ENCODE data around the gene CCDC160.
"Not testable (repeated sequence)": the region's sequence is repeated elsewhere in the genome, so short reads cannot be mapped to it uniquely, and the experiment has no call there.

CCDC160 gene

GRCh38 chrX:134236626-134237614 is at the start of gene CCDC160:
Gene CCDC160, plus strand, starts transcription at chrX:134237182. Its CDS starts 7,619 bp downstream, at chrX:134244801.
- DNase-seq = no peak

DNA sequence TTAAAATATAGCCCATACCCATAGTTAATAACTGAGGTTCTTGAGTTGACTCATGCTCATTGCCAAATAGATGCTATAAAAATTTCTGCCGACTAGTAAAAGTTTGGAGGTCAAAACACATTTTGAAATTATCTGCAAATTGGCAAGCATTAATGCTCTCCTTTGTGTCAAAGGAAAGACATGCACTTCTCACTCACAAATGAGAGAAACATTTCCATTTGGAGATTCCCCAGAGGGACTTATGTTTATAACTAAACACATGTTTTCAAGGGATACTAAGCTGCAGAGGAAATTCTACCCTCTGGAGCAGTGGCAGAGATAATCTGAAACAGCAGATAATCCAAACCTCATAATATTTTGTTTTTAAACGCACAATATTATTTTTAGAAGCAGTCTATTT is 45.7 kb upstream of the CCDC160 start:
- DNase-seq = no peak

- DNase-seq = no peak
These were observed 42.1 kb upstream of the CCDC160 start for GRCh38 chrX:134194915-134195314.

DNA sequence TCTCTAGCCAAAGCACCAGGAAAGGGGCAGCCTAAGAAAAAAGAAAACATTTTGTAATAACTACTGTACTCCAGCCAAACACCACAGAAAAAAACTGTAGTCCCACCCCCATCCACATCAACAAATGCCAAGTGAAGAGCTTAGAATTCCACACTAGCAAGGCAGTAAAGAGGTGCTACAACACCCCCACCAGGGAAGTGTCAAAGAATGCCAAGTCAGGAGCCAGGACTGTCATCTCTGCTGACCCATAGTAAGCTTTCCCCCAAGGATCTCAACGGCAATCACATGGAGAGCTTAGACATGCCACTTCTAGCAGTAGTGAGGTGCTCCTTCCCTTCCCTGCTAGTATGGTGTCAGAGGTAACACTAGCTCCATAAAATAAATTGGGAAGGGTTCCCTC is 34.4 kb upstream of the CCDC160 start:
- no peak for DNase-seq

DNA sequence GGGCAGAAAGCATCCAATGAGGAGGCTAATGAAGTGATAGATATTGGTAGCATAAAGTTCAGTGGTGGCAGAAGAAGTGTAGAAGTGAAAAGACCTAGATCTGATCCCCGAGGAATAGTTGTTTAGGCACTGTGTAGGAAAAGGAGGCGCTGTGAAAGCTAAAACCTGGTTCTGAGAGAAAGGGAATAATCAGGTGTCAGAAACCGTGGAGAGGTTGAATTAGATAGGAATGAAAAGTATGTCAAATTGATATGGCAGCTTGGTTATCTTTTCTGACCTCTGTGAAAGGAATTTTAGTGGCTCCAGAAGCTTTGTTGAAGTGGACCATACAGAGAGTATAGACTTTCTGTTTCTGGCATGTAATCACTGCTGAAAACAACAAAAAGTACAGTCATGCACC is 30.8 kb upstream of the CCDC160 start:
- DNase-seq = no peak

- DNase-seq = no peak
These were observed 26.5 kb upstream of the CCDC160 start for GRCh38 chrX:134210465-134210864.

DNA sequence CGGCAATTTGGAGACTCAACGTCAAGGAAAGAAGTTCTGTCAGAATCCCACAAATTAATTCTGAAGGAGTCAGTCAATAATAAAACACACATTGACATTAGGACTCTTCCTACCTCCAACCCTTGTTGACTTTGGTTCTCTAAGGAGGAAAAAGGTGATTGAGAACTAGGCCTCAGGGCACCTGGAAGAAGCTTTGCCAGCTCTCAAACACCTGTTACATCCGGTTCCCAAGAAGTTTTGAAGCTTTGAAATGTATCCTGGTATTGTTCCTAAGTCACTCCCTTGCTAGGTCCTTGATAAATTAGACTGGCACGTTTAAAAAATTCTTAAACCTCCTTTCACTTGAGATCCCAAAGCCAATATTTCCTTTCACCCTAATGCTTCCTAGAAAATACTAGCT is 1.7 kb upstream of the CCDC160 start:
- DNase-seq = no peak

DNA sequence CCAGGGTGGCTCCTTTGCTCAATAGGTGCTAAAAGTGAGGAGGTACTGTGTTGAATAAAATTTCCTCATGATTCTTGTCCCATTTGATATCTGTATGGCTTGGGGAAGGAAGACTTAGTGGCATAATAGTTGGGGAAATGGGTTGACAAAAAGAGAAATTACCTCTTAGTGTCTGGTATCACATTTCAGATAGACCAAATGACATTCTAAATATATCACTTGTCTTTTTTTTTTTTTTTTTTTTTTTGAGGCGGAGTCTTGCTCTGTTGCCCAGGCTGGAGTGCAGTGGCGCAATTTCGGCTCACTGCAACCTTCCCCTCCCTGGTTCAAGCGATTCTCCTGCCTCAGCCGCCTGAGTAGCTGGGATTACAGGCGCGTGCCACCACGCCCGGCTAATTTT is 1.2 kb downstream of the CCDC160 start:
- DNase-seq = not testable (repeated sequence)

GRCh38 chrX:134239016-134239415 is 2.0 kb downstream of the CCDC160 start:
- no peak for DNase-seq

DNA sequence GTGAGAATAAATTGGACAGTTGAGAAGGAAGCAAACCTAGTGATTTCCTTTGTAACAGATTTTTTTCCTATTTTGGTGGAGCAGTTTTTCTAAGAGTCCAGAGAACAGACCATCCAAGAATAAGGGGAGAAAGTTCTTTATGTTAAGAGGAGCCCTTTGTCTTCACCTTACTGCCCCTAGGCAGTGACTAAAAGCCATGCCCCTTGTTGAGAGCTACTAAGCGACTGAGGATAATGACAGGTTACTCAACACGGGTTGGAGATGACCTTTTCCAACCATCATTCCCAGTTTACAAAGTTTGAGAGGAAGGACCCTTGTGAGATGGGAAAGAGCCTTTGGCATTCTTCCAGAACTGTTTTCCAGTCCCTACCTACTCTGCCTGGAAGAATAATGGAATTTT is 3.2 kb downstream of the CCDC160 start:
- DNase-seq = no peak

- DNase-seq = no peak
These were observed 5.1 kb downstream of the CCDC160 start for GRCh38 chrX:134241960-134242619.

DNA sequence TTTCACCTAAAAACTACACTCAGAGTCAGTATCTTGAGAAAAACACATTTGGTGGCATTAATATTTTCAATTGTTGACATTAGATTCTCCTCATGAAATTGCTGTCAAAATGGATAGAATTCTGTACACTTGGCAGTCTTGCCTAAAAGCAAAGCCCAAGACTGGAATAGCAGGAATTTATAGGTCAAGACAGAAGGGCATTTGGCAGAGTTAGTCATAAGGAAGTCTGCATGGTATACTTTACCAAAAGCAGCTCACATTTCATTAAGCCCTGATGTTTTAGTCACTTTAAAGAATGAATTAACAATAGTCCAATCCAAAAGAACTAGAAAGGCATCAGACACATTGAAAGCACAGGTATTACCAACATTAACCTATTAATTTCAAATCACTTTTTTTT is 7.1 kb downstream of the CCDC160 start:
- DNase-seq = no peak

DNA sequence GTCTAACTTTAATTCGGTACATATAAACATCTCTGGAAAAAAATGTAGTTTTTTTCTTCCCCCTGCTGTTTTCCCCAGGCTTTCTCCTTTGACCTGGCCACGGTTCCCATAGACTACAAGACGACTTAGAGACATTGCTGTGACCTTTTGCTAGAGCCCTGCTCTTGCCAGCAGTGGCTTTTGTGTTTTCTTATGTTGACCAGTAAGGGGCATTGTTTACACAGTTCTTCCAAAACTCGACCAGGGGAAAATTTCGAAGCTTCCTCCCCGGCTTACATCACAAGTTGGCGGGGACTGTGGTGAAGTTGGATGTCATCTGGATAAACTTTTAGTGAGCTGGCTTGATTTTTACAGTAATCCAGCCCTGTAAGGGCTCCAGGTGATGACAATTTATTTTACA is 9.3 kb downstream of the CCDC160 start:
- no peak for DNase-seq

DNA sequence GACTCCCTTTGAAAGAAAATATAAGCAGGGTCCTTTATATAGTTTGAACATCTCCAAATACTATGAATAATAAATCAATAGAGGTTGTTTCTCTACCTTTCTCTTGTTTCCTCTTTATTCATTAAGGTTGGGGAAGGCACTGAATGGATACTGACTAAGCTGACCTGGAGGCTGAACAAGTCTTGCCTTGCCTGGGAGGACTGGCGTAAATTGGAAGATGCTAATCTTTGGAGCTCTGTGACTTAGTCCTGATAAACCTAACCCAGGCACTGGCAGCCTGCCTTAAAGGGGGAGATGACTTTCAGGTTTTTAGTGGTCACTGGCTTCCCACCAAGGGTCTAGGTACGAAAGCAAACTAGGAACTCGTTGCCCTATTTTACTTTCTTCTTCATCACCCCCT is 10.5 kb downstream of the CCDC160 start:
- no peak for DNase-seq

GRCh38 chrX:134249241-134249640 is 12.3 kb downstream of the CCDC160 start:
- no peak for DNase-seq

DNA sequence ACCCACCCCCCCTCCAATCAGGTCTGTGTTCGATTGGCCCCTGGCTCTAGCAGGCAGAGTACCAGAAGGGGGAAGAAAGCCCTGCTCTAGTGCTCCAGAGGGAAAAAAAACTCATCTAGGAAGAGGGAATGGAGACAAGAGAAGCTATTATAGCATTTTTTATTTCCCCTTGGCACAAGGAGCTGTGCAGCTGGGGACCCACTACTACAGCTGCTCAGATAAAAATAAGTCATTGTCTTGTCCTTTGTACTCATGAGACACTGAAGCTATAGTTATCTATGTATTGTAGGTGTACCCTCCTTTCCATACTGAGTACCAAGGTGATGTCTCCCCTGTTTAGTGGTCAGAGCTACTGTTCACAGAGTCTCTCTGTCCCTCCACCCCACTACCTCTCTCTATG is 14.3 kb downstream of the CCDC160 start:
- DNase-seq = no peak

GRCh38 chrX:134254511-134254910 is 17.5 kb downstream of the CCDC160 start:
- DNase-seq = no peak

GRCh38 chrX:134255555-134255954 is 18.6 kb downstream of the CCDC160 start:
- no peak for DNase-seq

- no peak for DNase-seq
These were observed 19.7 kb downstream of the CCDC160 start for GRCh38 chrX:134256684-134257083.

GRCh38 chrX:134258202-134258601 is 21.2 kb downstream of the CCDC160 start:
- no peak for DNase-seq

GRCh38 chrX:134285934-134286333 is 49.0 kb downstream of the CCDC160 start:
- DNase-seq = not testable (repeated sequence)

GRCh38 chrX:134287346-134287745 is 50.4 kb downstream of the CCDC160 start:
- DNase-seq = no peak

DNA sequence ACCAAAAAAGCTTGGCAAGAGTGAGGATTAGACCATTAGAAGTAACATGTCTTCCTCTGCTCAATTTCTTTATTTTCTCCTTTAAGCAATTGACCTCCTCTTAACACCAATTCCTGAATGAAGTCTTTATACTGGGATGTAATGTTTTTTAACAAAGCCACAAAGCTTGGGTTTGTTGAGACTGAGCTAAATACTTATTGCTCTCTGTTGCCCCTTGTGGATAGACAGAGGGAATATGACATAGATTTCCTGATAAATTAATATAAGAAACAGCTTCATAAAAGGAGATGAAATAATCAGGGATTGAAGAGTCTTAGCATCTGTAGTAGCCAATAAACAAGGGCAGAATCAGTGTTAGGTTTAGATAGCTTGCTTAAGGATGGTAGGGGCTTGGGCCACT is 57.6 kb downstream of the CCDC160 start:
- DNase-seq = no peak
